Uterus (tissue), 4 donors: ENCODE data around the gene WEE1. TPM values are rescaled to one million over a fixed set of nuclear protein-coding genes. Genes with fewer than 3 reads are reported as not detected.

Experiments
- DNase-seq, 2 donors: peaks; one replicate each; pipeline ENCODE4 v3.0.0-alpha.2; 2019 to 2020
- H3K27ac ChIP-seq, 2 donors: fragments of 200-600 bp; sonication (generic); 1 replicate in 1 of 2; 2 replicates in 1 of 2; pipeline ENCODE4 v1.5.1; 2016 to 2018
- H3K27me3 ChIP-seq, 2 donors: fragments of 200-600 bp; sonication (generic); one replicate each; pipeline ENCODE4 v1.5.1; 2018 to 2019; ENCODE audit warnings: control low read depth in 1 of 2
- H3K36me3 ChIP-seq, 2 donors: fragments of 200-600 bp; sonication (generic); one replicate each; pipeline ENCODE4 v1.5.1; 2019; ENCODE audit warnings: control low read depth in 1 of 2
- H3K4me1 ChIP-seq, 2 donors: fragments of 200-600 bp; sonication (generic); one replicate each; pipeline ENCODE4 v1.5.1; 2018 to 2019; ENCODE audit warnings: control low read depth in 1 of 2
- H3K4me3 ChIP-seq, 2 donors: fragments of 200-600 bp; sonication (generic); 1 replicate in 1 of 2; 2 replicates in 1 of 2; pipeline ENCODE4 v1.5.1; 2018 to 2019; ENCODE audit warnings: mild to moderate bottlenecking in 1 of 2
- H3K9me3 ChIP-seq, 2 donors: fragments of 200-600 bp; sonication (generic); one replicate each; pipeline ENCODE4 v1.5.1; 2019; ENCODE audit warnings: control low read depth in 1 of 2
- CTCF ChIP-seq, 4 experiments: fragments of 200-600 bp in 2 of 4; fragments of 450-650 bp in 2 of 4; sonication (generic) in 2 of 4; IDR thresholded peaks; one replicate each; pipeline ENCODE4 v1.5.1; 2016 to 2019; ENCODE audit warnings: antibody characterized with exemption in 4 of 4, mild to moderate bottlenecking in 2 of 4, moderate library complexity in 1 of 4
- POLR2A ChIP-seq, 2 donors: fragments of 450-650 bp; IDR thresholded peaks; one replicate each; pipeline ENCODE4 v1.6.1; 2016; ENCODE audit warnings: antibody characterized with exemption in 2 of 2, mild to moderate bottlenecking in 1 of 2, moderate library complexity in 1 of 2
- intact Hi-C: fragments of 100-400 bp; cut with DNase I; formaldehyde crosslinking; loops from one replicate; pipeline ENCODE4 v1.15.1; 2023; ENCODE audit warnings: low total_unique reads
- total RNA-seq, 4 donors: library from RNA; depleted of rRNA in 3 of 4; stranded (reverse); fragments of >200 nt in 3 of 4; gene quantifications; one replicate each; pipeline versions ENCODE4 v1.1.0 to v1.2.4, GENCODE V29; 2014 to 2023
- donor health status: DM: yes; HTN: yes; CAD: no.

The WEE1 gene
- total RNA-seq, 4 donors from 2014 or later, result 30.0 to 105 (median 60.0) TPM

- Histone ChIP-seq H3K4me1 (peaks cover 0 to 3% of the 10 kb centered on the region in 2 donors), H3K27ac (no peak overlapping the region), H3K36me3 (no peaks in the 10 kb centered on the region), H3K4me3 (no peak overlapping the region), H3K9me3 (no peaks in the 10 kb centered on the region), H3K27me3 (no peaks in the 10 kb centered on the region)
- no peak for DNase-seq
- intact Hi-C loops, result no loop called here
- TF ChIP-seq POLR2A (IDR thresholded peaks at IDR 0.05) (no peak), CTCF (IDR thresholded peaks at IDR 0.05) (no peak)
Measured at GRCh38 chr11:9561279-9561982, 12.0 kb upstream of the WEE1 start.

GRCh38 chr11:9562716-9563115, 10.8 kb upstream of the WEE1 start:
- H3K4me3 ChIP-seq, result no peak overlapping the region
- peaks cover 0 to 4% of the 10 kb centered on the region in 2 donors for H3K4me1 ChIP-seq
- DNase-seq, result no peak
- no peak for TF ChIP-seq CTCF (IDR thresholded peaks at IDR 0.05)
- no peak for TF ChIP-seq POLR2A (IDR thresholded peaks at IDR 0.05)
- H3K27me3 ChIP-seq, result no peaks in the 10 kb centered on the region
- no peak overlapping the region for H3K27ac ChIP-seq
- no peaks in the 10 kb centered on the region for H3K36me3 ChIP-seq
- intact Hi-C loops, result no loop called here
- H3K9me3 ChIP-seq, result no peaks in the 10 kb centered on the region

GRCh38 chr11:9563196-9563730, 10.2 kb upstream of the WEE1 start:
- TF ChIP-seq CTCF (IDR thresholded peaks at IDR 0.05), result no peak
- no peak for TF ChIP-seq POLR2A (IDR thresholded peaks at IDR 0.05)
- intact Hi-C loops, result no loop called here
- Histone ChIP-seq H3K9me3 (no peaks in the 10 kb centered on the region), H3K36me3 (no peaks in the 10 kb centered on the region), H3K4me3 (no peak overlapping the region), H3K27ac (no peak overlapping the region), H3K27me3 (no peaks in the 10 kb centered on the region), H3K4me1 (peaks cover 0 to 4% of the 10 kb centered on the region in 2 donors)
- no peak for DNase-seq

GRCh38 chr11:9565822-9566560, 7.5 kb upstream of the WEE1 start:
- TF ChIP-seq POLR2A (IDR thresholded peaks at IDR 0.05) (peak; percentile 72 to 76), CTCF (IDR thresholded peaks at IDR 0.05) (no peak)
- DNase-seq, result peak; percentile 68 to 90
- H3K27ac ChIP-seq, result peak overlapping the region; percentile 94 to 97
- H3K9me3 ChIP-seq, result no peaks in the 10 kb centered on the region
- no peak overlapping the region for H3K4me3 ChIP-seq
- no peaks in the 10 kb centered on the region for H3K27me3 ChIP-seq
- H3K36me3 ChIP-seq, result no peaks in the 10 kb centered on the region
- H3K4me1 ChIP-seq, result peaks cover 0 to 4% of the 10 kb centered on the region in 2 donors
- intact Hi-C loops, result no loop called here

GRCh38 chr11:9566561-9567063, 6.9 kb upstream of the WEE1 start:
- H3K27me3 ChIP-seq, result no peaks in the 10 kb centered on the region

More at GRCh38 chr11:9566561-9567063, 6.9 kb upstream of the WEE1 start:
- intact Hi-C loops, result no loop called here
- Histone ChIP-seq H3K27ac (peak overlapping the region; percentile 94 to 97), H3K9me3 (no peaks in the 10 kb centered on the region), H3K4me1 (peaks cover 0 to 4% of the 10 kb centered on the region in 2 donors), H3K36me3 (no peaks in the 10 kb centered on the region), H3K4me3 (no peak overlapping the region)
- no peak for DNase-seq
- no peak for TF ChIP-seq CTCF (IDR thresholded peaks at IDR 0.05)
- TF ChIP-seq POLR2A (IDR thresholded peaks at IDR 0.05), result no peak
